Hematopoietic multipotent progenitor cell (in vitro differentiated cells): ENCODE results near the gene EFHC1. TPM values are rescaled to one million over a fixed set of nuclear protein-coding genes. Genes with fewer than 3 reads are reported as not detected.

Experiments used
- DNase-seq, 3 donors: peaks; one replicate each; pipeline ENCODE4 v3.0.0-alpha.2; 2011 to 2015; ENCODE audit warnings: low read depth in 2 of 3, low spot score in 2 of 3
- total RNA-seq: library from RNA; depleted of rRNA; stranded (reverse); fragments of >200 nt; gene quantifications from one replicate; pipeline ENCODE4 v1.2.3, GENCODE V29; 2012

Gene EFHC1
- total RNA-seq, 1 donor: 33.7 TPM

GRCh38 chr6:52550870-52551269 lies 130.7 kb downstream of the EFHC1 start:
- peak in 1 of 3 donors; percentile 27 for DNase-seq

- no peak for DNase-seq
Observed at GRCh38 chr6:52551483-52552277, 131.5 kb downstream of the EFHC1 start.

GRCh38 chr6:52552278-52552643 lies 132.1 kb downstream of the EFHC1 start:
- DNase-seq: no peak

GRCh38 chr6:52553158-52553557 lies 133.0 kb downstream of the EFHC1 start:
- DNase-seq: no peak

GRCh38 chr6:52553719-52554118 lies 133.6 kb downstream of the EFHC1 start:
- DNase-seq: no peak

GRCh38 chr6:52554684-52555280 lies 134.6 kb downstream of the EFHC1 start:
- no peak for DNase-seq

- DNase-seq: no peak
Observed at GRCh38 chr6:52555518-52556233, 135.5 kb downstream of the EFHC1 start.

- DNase-seq: no peak
Observed at GRCh38 chr6:52557389-52558265, 137.5 kb downstream of the EFHC1 start.

- no peak for DNase-seq
Observed at GRCh38 chr6:52558266-52559000, 138.3 kb downstream of the EFHC1 start.

GRCh38 chr6:52560462-52560861 lies 140.3 kb downstream of the EFHC1 start:
- no peak for DNase-seq

GRCh38 chr6:52562911-52563310 lies 142.8 kb downstream of the EFHC1 start:
- no peak for DNase-seq

- DNase-seq: no peak
Observed at GRCh38 chr6:52564856-52565255, 144.7 kb downstream of the EFHC1 start.

GRCh38 chr6:52566201-52566600 lies 146.1 kb downstream of the EFHC1 start:
- no peak for DNase-seq

GRCh38 chr6:52566853-52567279 lies 146.7 kb downstream of the EFHC1 start:
- DNase-seq: no peak

- no peak for DNase-seq
Observed at GRCh38 chr6:52568320-52568719, 148.2 kb downstream of the EFHC1 start.

GRCh38 chr6:52570291-52570700 lies 150.2 kb downstream of the EFHC1 start:
- DNase-seq: no peak

GRCh38 chr6:52571099-52571755 lies 151.1 kb downstream of the EFHC1 start:
- no peak for DNase-seq

GRCh38 chr6:52572536-52572935 lies 152.4 kb downstream of the EFHC1 start:
- no peak for DNase-seq

GRCh38 chr6:52573295-52573694 lies 153.2 kb downstream of the EFHC1 start:
- no peak for DNase-seq
